Breast epithelium (tissue), 4 donors: ENCODE measurements around the gene EPHA1. TPM values are rescaled to one million over a fixed set of nuclear protein-coding genes. Genes with fewer than 3 reads are reported as not detected.
A peak's percentile ranks its signal among the peaks of the same experiment; 100 is the strongest.
"Not testable (repeated sequence)": the region's sequence is repeated elsewhere in the genome, so short reads cannot be mapped to it uniquely, and the experiment has no call there.

Experiments used
- DNase-seq, 2 donors: peaks; one replicate each; pipeline ENCODE4 v3.0.0-alpha.2; 2019; ENCODE audit warnings: low spot score in 2 of 2
- H3K27ac ChIP-seq, 2 donors: fragments of 200-600 bp; sonication (generic) in 1 of 2; one replicate each; pipeline ENCODE4 v1.5.1; 2016 to 2019; ENCODE audit warnings: mild to moderate bottlenecking in 1 of 2
- H3K27me3 ChIP-seq, 2 donors: fragments of 200-600 bp; sonication (generic) in 1 of 2; one replicate each; pipeline versions ENCODE4 v1.5.1 to v1.6.0; 2017 to 2019; ENCODE audit warnings: control low read depth in 1 of 2, mild to moderate bottlenecking in 1 of 2
- H3K36me3 ChIP-seq: fragments of 200-600 bp; one replicate; pipeline ENCODE4 v1.5.1; 2019
- H3K4me1 ChIP-seq, 2 donors: fragments of 200-600 bp; sonication (generic); one replicate each; pipeline ENCODE4 v1.5.1; 2016 to 2019; ENCODE audit warnings: control low read depth in 1 of 2
- H3K4me3 ChIP-seq, 3 donors: fragments of 200-600 bp; sonication (generic); 1 replicate in 2 of 3; 2 replicates in 1 of 3; pipeline ENCODE4 v1.5.1; 2016 to 2019; ENCODE audit warnings: mild to moderate bottlenecking in 3 of 3, moderate library complexity in 2 of 3
- H3K9me3 ChIP-seq, 2 donors: fragments of 200-600 bp; sonication (generic) in 1 of 2; one replicate each; pipeline ENCODE4 v1.5.1; 2016 to 2019; ENCODE audit warnings: control low read depth in 1 of 2
- CTCF ChIP-seq, 3 donors: fragments of 450-650 bp; IDR thresholded peaks; one replicate each; pipeline ENCODE4 v1.5.1; 2016 to 2017; ENCODE audit warnings: antibody characterized with exemption in 3 of 3, mild to moderate bottlenecking in 3 of 3, moderate library complexity in 3 of 3
- POLR2A ChIP-seq: fragments of 450-650 bp; IDR thresholded peaks from one replicate; pipeline ENCODE4 v1.6.1; 2016; ENCODE audit warnings: antibody characterized with exemption, mild to moderate bottlenecking, moderate library complexity
- POLR2AphosphoS5 ChIP-seq, 3 donors: sonication (generic); formaldehyde crosslinking; IDR thresholded peaks; one replicate each; pipeline ENCODE4 v1.6.1; 2017; ENCODE audit warnings: antibody characterized with exemption in 3 of 3
- intact Hi-C: fragments of 100-400 bp; cut with DNase I; formaldehyde crosslinking; loops from one replicate; pipeline ENCODE4 v1.15.1; 2023; ENCODE audit warnings: low total_unique reads
- total RNA-seq, 3 donors: library from RNA; depleted of rRNA; stranded (reverse); fragments of >200 nt; gene quantifications; one replicate each; pipeline ENCODE4 v1.1.0, GENCODE V29; 2016

The EPHA1 gene
- total RNA-seq, 3 donors from 2014 or later = 11.8 to 15.4 TPM; not detected in 1

DNA sequence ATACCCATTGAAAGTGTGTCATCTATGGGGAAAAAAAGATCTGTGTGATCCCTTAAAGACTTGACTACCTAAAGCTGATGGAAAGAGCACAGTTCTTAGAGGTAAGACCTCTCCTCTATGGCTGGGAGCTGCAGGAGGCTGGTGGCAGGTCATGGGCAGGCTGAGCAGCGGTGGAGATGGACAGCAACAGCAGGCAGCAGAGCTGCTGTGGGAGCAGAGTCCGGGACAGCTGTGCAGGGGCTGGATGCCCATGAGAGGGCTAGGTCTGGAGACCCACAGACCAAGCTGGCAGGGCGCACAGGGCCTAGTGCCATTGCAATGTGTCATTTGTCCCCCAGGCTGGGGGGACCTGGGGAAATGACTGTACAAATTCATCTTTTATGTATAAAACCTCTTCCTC, 13.4 kb upstream of the EPHA1 start:
- no peaks in the 10 kb centered on the region for H3K27me3 ChIP-seq
- intact Hi-C loops = no loop called here
- no peak for DNase-seq
- no peak overlapping the region for H3K27ac ChIP-seq
- H3K4me1 ChIP-seq = no peaks in the 10 kb centered on the region
- H3K4me3 ChIP-seq = no peak overlapping the region
- no peaks in the 10 kb centered on the region for H3K36me3 ChIP-seq
- no peaks in the 10 kb centered on the region for H3K9me3 ChIP-seq
- TF ChIP-seq CTCF (IDR thresholded peaks at IDR 0.05) (no peak), POLR2A (no peak), POLR2AphosphoS5 (IDR thresholded peaks at IDR 0.05) (no peak)

DNA sequence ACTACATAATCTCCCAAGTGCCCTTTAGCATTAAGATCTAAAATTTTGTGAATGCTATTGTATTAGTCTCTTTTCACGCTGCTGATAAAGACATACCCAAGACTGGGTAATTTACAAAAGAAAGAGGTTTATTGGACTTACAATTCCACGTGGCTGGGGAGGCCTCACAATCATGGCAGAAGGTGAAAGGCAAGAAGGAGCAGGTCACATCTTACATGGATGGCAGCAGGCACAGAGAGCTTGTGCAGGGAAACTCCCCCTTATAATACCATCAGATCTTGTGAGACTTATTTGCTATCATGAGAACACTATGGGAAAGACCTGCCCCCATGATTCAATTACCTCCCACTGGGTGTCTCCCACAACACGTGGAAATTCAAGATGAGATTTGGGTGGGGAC, 12.0 kb upstream of the EPHA1 start:
- intact Hi-C loops, DNase-seq, H3K4me1 ChIP-seq: not testable (repeated sequence)

GRCh38 chr7:143419880-143420279, 11.2 kb upstream of the EPHA1 start:
- peak overlapping the region in 1 of 2 donors; percentile 25 for H3K27ac ChIP-seq
- no peak for TF ChIP-seq POLR2A
- TF ChIP-seq CTCF (IDR thresholded peaks at IDR 0.05) = no peak
- TF ChIP-seq POLR2AphosphoS5 (IDR thresholded peaks at IDR 0.05) = no peak
- intact Hi-C loops = no loop called here

More for the DNA sequence above, 12.0 kb upstream of the EPHA1 start:
- H3K9me3 ChIP-seq, H3K36me3 ChIP-seq, H3K4me3 ChIP-seq, H3K27ac ChIP-seq, H3K27me3 ChIP-seq: not testable (repeated sequence)

GRCh38 chr7:143418681-143419458, 10.2 kb upstream of the EPHA1 start:
- Histone ChIP-seq H3K27me3 (no peaks in the 10 kb centered on the region), H3K27ac (no peak overlapping the region), H3K4me3 (no peak overlapping the region), H3K36me3 (no peaks in the 10 kb centered on the region), H3K4me1 (no peaks in the 10 kb centered on the region), H3K9me3 (no peaks in the 10 kb centered on the region)
- TF ChIP-seq POLR2AphosphoS5 (IDR thresholded peaks at IDR 0.05) (no peak), CTCF (IDR thresholded peaks at IDR 0.05) (no peak), POLR2A (no peak)
- no peak for DNase-seq
- intact Hi-C loops = no loop called here

More at GRCh38 chr7:143419880-143420279, 11.2 kb upstream of the EPHA1 start:
- H3K4me3 ChIP-seq = no peak overlapping the region
- no peaks in the 10 kb centered on the region for H3K4me1 ChIP-seq
- no peaks in the 10 kb centered on the region for H3K27me3 ChIP-seq
- no peaks in the 10 kb centered on the region for H3K36me3 ChIP-seq
- DNase-seq = peak; percentile 54 to 71
- no peaks in the 10 kb centered on the region for H3K9me3 ChIP-seq

DNA sequence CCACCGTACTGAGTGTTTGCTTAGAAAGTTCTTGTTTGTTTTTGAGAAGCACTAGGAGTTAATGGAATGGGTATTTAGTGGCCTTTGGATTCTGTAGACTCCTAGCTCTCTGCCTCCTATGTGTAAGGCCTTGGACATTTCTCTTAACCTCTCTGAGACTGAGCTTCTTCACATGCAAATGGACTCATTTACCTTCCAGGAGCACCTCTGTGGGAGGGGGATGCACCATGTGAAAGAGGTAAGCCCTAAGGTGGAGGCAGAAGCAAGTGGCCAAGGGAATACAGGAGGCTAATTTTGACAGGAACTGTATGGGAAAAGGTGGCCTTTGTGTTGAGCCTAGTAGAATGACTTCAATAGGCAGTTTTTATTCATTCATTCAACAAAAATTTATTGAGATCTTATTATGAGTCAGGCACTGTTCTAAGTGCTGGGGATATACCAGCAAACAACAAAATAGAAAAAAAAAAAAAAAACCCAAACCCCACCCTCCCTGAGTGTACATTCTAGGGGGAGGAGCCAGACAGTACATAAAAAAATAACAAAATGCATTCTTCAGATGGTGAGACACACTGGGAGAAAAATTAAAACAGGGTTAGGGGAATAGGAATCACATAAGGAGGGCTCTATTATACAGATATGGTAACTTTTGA, 9.2 kb upstream of the EPHA1 start:
- H3K36me3 ChIP-seq = no peaks in the 10 kb centered on the region
- H3K27ac ChIP-seq = no peak overlapping the region
- intact Hi-C loops = no loop called here
- no peaks in the 10 kb centered on the region for H3K9me3 ChIP-seq
- no peaks in the 10 kb centered on the region for H3K27me3 ChIP-seq
- TF ChIP-seq POLR2A (no peak), CTCF (IDR thresholded peaks at IDR 0.05) (no peak), POLR2AphosphoS5 (IDR thresholded peaks at IDR 0.05) (no peak)
- H3K4me3 ChIP-seq = no peak overlapping the region
- no peaks in the 10 kb centered on the region for H3K4me1 ChIP-seq
- no peak for DNase-seq
